ENCODE measurements around the gene ENTR1.

Gene ENTR1

DNA sequence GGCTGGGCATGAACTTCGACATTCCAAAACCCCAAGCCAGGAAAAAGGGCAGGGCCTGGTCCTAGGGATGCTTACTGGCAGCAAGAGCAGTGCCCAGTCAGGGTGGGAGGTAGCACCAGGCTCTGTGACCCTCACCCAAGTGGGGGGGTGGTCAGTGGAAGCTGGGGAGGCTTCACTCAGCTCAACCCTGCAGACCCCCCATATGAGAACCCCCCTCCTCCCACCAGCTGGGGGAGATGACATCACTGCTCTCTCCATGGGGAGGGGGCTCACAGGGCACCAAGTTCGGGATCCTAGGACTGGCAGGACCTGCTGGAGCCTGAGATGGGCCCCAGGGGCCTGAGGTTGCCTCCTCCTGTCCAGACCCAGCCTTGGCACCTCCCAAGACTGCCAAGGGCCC is 51.5 kb downstream of the ENTR1 start:
- no peak for DNase-seq

DNA sequence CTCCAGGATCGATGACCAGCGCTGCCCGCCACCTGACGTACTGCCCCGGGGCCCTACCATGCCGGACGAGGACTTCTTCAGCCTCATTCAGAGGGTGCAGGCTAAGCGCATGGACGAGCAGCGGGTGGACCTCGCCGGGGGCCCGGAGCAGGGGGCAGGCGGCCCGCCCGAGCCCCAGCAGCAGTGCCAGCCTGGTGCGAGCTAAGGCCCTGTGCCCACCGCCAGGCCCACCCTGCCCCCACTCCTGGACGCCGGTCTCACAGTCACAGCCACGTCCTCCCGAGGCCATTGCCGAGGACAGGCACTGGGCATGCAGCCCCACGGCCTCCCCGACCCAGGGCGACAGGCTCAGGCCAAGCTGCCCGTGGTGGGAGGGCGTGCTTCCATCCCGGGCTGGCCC is 52.4 kb downstream of the ENTR1 start:
- no peak for DNase-seq

DNA sequence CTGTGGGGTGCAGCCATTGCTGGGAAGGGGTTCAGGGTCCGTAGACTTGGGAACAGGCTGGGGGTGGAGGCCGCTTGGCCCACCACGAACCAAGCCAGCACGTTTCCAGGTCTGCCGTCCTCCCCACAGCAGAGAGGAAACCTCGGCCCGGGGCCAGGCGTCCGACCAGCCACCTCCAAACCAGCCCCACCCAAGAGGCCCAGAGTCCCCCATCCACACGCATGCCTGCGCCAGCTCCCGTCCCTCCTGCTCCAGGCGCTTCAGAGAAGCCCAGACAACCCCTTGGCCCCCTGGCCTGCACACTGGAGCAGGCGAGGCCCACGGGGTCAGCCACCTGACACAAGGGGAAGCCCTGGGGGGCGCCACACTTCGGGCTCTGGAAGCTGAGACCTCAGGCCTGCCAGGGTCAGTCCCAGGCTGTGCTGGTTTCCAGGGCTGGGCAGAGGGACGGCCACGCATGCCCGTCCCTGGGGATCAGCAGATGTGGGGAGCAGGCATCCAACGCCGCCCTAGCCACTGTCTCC is 53.1 kb downstream of the ENTR1 start:
- DNase-seq, result no peak

DNA sequence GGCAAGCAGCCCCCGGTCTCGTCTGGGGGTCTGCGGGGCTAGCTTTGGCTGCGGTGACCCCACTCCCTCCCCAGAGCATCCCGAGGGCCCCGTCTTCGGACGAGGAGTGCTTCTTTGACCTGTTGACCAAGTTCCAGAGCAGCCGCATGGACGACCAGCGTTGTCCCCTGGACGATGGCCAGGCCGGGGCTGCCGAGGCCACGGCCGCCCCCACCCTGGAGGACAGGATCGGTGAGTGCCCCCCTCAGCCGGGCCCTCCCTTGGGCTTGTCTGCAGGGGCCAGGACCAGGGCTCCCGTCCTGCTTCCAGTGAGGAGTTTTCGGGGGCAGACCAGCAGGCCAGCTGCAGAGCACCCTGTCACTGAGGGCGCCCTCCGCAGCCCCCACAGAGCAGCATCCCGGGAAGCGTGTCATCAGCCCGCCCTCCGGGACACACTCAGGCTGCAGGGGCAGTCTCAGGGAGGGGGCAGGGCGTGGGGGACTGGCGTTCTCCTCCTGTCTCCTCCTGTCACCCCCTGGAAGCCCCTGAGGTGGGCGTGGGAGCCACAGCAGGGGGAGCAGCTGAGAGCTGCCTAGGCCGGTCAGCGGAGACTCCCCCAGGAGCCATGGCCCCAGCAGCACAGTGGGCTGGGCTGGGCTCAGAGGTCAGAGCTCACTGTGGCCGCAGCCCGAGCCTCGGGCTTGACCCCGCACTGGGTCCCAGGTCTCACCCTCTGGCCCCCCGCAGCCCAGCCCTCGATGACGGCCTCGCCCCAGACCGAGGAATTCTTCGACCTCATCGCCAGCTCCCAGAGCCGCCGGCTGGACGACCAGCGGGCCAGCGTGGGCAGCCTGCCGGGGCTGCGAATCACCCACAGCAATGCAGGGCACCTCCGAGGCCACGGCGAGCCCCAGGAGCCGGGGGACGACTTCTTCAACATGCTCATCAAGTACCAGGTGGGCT is 54.5 kb downstream of the ENTR1 start:
- DNase-seq, result no peak

DNA sequence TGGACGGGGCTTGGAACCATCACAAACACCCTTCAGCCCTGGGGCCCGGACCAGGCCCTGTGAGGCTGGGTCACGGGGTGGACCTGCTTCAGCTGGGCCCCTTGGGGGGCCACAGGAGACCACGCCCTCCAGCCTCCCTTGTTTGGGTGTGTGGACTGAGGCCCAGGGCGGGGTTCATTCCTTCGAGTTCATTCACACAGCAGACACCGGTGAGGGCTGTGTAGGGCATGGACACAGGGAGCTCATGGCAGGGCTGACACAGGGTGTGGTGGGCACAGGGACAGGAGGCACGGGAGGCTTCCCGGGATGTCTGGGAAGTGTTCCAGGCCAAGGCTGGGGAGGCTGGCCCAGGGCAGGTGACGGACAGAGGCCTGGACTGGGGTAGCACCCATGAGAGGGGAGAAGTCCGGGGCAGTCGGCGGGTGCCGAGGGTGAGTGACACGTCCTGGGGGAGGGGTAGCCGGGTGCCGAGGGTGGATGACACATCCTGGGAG is 55.8 kb downstream of the ENTR1 start:
- DNase-seq, result no peak

DNA sequence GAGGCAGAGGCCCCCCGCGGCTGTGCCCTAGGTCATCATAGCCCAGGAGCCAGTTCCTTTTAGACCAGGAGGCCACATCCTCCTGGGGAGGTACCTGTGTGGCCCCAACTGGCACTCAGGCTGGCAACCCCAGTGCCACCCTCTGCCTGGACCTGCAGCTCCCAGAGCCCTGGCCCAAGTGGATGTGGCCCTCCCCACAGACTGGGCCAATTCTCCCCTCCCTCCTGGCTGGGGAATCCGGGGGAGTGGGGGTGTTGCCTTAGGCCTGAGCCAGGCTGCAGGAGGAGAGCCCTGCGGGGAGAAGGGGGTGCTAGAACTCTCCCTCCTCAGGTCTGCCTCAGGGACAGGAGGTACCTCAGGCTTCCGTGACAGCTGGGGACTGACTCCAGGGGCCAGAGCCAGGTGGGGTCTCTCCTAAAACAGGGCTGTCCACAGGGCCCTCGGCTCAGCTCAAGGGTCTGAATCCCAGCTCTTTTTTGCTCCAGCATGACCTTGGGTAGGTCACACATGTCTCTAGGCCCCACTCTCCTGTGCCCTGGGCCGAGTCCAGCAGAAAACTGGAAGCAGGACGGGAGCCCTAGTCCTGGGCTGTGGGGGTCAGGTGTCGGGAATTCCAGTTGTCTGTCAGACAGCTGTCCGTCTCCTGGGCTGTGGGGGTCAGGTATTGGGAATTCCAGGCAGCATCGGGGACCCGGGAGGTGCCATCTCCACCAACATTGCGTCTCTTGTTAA is 56.5 kb downstream of the ENTR1 start:
- no peak for DNase-seq

DNA sequence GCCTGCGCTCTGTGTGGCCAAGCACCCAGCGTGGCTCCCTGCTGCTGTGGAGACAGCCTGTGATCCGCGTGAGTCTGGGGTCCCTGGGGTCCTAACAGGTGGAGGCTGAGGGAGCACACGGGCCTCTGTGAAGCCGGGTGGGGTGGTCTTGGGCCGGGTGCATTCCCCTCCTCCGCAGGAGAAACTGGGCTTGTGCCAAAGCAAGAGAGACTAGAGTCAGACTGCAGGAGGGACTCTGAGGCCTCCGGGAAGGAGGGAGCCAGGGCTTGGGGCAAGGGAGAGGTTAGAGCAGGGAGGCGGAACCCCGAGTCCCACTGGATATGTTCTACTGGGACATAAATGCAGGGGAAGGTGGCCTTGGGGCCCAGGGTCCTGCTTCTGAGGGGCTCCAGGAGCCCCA is 57.3 kb downstream of the ENTR1 start:
- DNase-seq, result no peak

DNA sequence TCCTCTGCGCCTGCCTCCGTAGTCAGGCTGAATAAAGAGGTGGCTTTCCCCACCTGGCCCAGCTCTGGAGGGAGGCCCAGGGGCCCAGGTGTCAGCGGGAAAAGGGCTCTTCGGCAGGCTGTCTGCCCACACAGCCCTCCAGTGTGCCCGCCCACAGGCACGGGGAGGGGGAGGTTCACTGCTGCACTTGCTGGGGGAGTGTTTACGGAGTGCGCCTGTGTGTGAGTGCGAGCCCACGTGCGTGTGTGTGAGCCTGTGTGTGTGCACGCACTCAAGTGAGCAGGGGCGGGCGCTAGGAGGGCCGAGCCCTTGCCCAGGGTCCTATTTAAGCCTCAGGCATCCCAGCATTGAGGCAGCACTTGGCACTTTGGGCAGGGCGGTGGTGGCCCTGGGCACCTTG is 57.7 kb downstream of the ENTR1 start:
- peak in 1 of 2 experiments; percentile 11 for DNase-seq
